Adrenal gland (tissue), 12 donors: ENCODE results near the gene ARVCF. TPM values are rescaled to one million over a fixed set of nuclear protein-coding genes. Genes with fewer than 3 reads are reported as not detected.

ENCODE experiments used
- DNase-seq, 7 donors: peaks; one replicate each; pipeline ENCODE4 v3.0.0-alpha.2; 2019 to 2020
- H3K27ac ChIP-seq, 5 donors: fragments of 200-600 bp; sonication (generic) in 4 of 5; 1 replicate in 3 of 5; 2 replicates in 2 of 5; pipeline versions ENCODE4 v1.5.1 to v1.8.0; 2016 to 2020; ENCODE audit warnings: mild to moderate bottlenecking in 1 of 5
- H3K27me3 ChIP-seq: fragments of 200-600 bp; 2 replicates; pipeline ENCODE4 v1.8.0; 2021
- H3K36me3 ChIP-seq, 2 donors: fragments of 200-600 bp; replicated peaks in 1 of 2; 1 replicate in 1 of 2; 2 replicates in 1 of 2; pipeline versions ENCODE4 v1.5.1 to v1.8.0; 2018 to 2022
- H3K4me1 ChIP-seq, 2 donors: fragments of 200-600 bp; replicated peaks in 1 of 2; 1 replicate in 1 of 2; 2 replicates in 1 of 2; pipeline versions ENCODE4 v1.5.1 to v1.8.0; 2018 to 2021
- H3K4me3 ChIP-seq, 4 donors: fragments of 200-600 bp; sonication (generic) in 3 of 4; one replicate each; pipeline ENCODE4 v1.5.1; 2016 to 2018
- H3K9me3 ChIP-seq, 3 donors: fragments of 200-600 bp; sonication (generic) in 1 of 3; replicated peaks in 1 of 3; 1 replicate in 2 of 3; 2 replicates in 1 of 3; pipeline versions ENCODE4 v1.5.1 to v1.8.0; 2016 to 2021
- CTCF ChIP-seq, 6 experiments: fragments of 450-650 bp in 4 of 6; fragments of 200-600 bp in 2 of 6; sonication (generic) in 1 of 6; IDR thresholded peaks; 1 replicate in 5 of 6; 2 replicates in 1 of 6; pipeline versions ENCODE4 v1.5.1 to v1.8.0; 2016 to 2021; ENCODE audit warnings: antibody characterized with exemption in 6 of 6, mild to moderate bottlenecking in 2 of 6, moderate library complexity in 1 of 6
- POLR2A ChIP-seq, 2 donors: fragments of 450-650 bp; IDR thresholded peaks; one replicate each; pipeline ENCODE4 v1.6.1; 2017; ENCODE audit warnings: antibody characterized with exemption in 2 of 2, mild to moderate bottlenecking in 2 of 2, moderate library complexity in 1 of 2
- WGBS, 4 donors: extraction: QIAGEN DNeasy Blood & Tissue Kit in 2 of 4; methylation state at CpG; one replicate each; pipeline versions ENCODE4 v1.1.5 to v1.1.7; 2013 to 2017; 5-methylcytosine and 5-hydroxymethylcytosine counted together
- intact Hi-C, 2 donors: fragments of 100-400 bp; cut with DNase I; formaldehyde crosslinking; loops; one replicate each; pipeline versions ENCODE4 v1.14.1 to v1.15.0; 2022 to 2023
- polyA plus RNA-seq, 3 donors: library from polyadenylated mRNA; stranded (reverse); fragments of 200-250 nt in 2 of 3; fragments of 350-450 nt in 1 of 3; fragmentation: Illumina TruSeq in 1 of 3; extraction: RNeasy Lipid Tissue Mini Kit (QIAGEN cat#74804) in 1 of 3; gene quantifications; one replicate each; pipeline ENCODE4 v1.2.3, GENCODE V29; 2013 to 2014
- total RNA-seq, 9 donors: library from RNA; depleted of rRNA in 4 of 9; stranded (reverse); fragments of >200 nt in 4 of 9; fragments of 120-200 nt in 1 of 9; fragmentation: NEBNext Ultra II Directional in 1 of 9; extraction: Animal tissue kit (Norgen Biotek cat#: 25700) in 1 of 9; gene quantifications; one replicate each; pipeline versions ENCODE4 v1.1.0 to v1.2.4, GENCODE V29; 2013 to 2023
- donor health status: healthy with polysubstance abuse.
- donor health status: Bipolar disorder and iron deficiency.
- donor health status: DM: yes; HTN: yes; CAD: no.
- donor health status: DM: no; HTN: no; CAD: no.
- donor health status: DM: no; HTN: no; CAD: no.
- donor health status: DM: yes; HTN: yes; CAD: no.

ARVCF gene
- total and polyA plus RNA-seq, 12 donors, result 1.2 to 74.8 (median 18.6) TPM

- no peak overlapping the region for H3K27ac ChIP-seq
- no peak for DNase-seq
- H3K36me3 ChIP-seq, result no peaks in the 10 kb centered on the region
- H3K9me3 ChIP-seq, result no peaks in the 10 kb centered on the region
- peaks cover 0 to 5% of the 10 kb centered on the region in 2 donors for H3K4me1 ChIP-seq
- TF ChIP-seq CTCF (IDR thresholded peaks at IDR 0.05) (no peak), POLR2A (IDR thresholded peaks at IDR 0.05) (no peak)
- H3K27me3 ChIP-seq, result no peaks in the 10 kb centered on the region
- no peak overlapping the region for H3K4me3 ChIP-seq
- intact Hi-C loops, result no loop called here
- 96 to 100% (median 98%) methylated on average over 1 of the region's 1 CpG for WGBS, 4 donors
These were observed 13.3 kb downstream of the ARVCF start for GRCh38 chr22:20003304-20003703.

DNA sequence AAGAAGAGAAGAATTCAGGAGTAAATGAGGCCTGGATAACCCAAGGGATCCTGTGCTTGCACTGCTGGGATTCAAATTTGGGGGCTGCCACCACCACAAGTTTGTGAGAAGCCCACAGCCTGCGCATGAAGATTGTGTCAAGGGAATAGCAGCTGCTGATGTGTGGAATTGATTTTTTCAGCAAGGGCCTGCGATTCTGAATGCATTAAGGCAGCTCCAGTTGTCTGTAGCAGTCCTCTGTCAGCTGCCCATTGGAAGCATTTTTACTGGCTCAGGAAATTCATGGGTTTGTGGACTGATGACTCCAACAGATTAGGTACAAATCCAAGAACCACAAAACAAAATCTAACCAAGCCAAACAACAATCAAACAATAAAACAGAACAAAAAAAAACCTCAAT, 14.0 kb downstream of the ARVCF start:
- no peaks in the 10 kb centered on the region for H3K27me3 ChIP-seq
- no peak overlapping the region for H3K27ac ChIP-seq
- no peak overlapping the region for H3K4me3 ChIP-seq
- peaks cover 0 to 10% of the 10 kb centered on the region in 2 donors for H3K4me1 ChIP-seq
- H3K9me3 ChIP-seq, result no peaks in the 10 kb centered on the region
- H3K36me3 ChIP-seq, result no peaks in the 10 kb centered on the region
- no peak for DNase-seq
- WGBS, 4 donors, result 69 to 91% (median 90%) methylated on average over 2 of the region's 2 CpGs
- intact Hi-C loops, result no loop called here
- TF ChIP-seq POLR2A (IDR thresholded peaks at IDR 0.05) (no peak), CTCF (IDR thresholded peaks at IDR 0.05) (no peak)

GRCh38 chr22:20002128-20002527, 14.5 kb downstream of the ARVCF start:
- Histone ChIP-seq H3K4me3 (no peak overlapping the region), H3K4me1 (peaks cover 0 to 10% of the 10 kb centered on the region in 2 donors), H3K27ac (peak overlapping the region in 1 of 5 donors; percentile 19), H3K36me3 (no peaks in the 10 kb centered on the region), H3K9me3 (no peaks in the 10 kb centered on the region), H3K27me3 (no peaks in the 10 kb centered on the region)
- TF ChIP-seq CTCF (IDR thresholded peaks at IDR 0.05), result no peak
- no peak for TF ChIP-seq POLR2A (IDR thresholded peaks at IDR 0.05)
- no peak for DNase-seq
- 83 to 90% (median 86%) methylated on average over 9 of the region's 9 CpGs for WGBS, 4 donors
- intact Hi-C loops, result no loop called here

DNA sequence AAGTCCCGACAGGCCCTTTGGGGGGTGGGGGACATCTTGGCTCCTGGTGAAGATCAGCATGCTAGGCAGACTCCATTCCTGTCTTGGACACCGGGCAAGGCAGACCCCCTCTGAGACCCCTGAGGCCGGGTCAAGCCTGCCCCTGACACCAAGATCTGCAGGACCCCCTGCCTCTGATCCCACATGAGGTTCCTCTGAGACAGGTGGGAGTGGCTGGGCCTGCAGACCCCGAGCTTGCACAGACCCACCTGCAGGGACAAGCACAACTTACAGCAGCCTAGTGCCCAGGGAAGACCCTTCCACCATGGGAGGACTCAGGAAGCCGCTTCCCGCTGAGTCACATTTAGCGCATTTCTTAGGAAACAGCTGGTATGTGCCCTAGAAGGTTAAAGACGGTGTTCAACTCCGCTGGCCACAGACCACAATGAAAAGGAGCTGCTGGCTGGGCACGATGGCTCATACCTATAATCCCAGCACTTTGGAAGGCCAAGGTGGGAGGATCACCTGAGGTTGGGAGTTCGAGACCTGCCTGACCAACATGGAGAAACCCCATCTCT, 15.5 kb downstream of the ARVCF start:
- Histone ChIP-seq H3K36me3 (no peaks in the 10 kb centered on the region), H3K4me3 (no peak overlapping the region), H3K27ac (no peak overlapping the region), H3K9me3 (no peaks in the 10 kb centered on the region), H3K4me1 (peaks cover 0 to 10% of the 10 kb centered on the region in 2 donors), H3K27me3 (no peaks in the 10 kb centered on the region)
- intact Hi-C loops, result no loop called here
- DNase-seq, result no peak
- TF ChIP-seq POLR2A (IDR thresholded peaks at IDR 0.05), result no peak
- TF ChIP-seq CTCF (IDR thresholded peaks at IDR 0.05), result no peak
- 65 to 82% (median 80%) methylated on average over 7 to 11 of the region's 11 CpGs for WGBS, 4 donors
